Endothelial cell of umbilical vein (primary cell): ENCODE data around the gene ZNF446. TPM values are rescaled to one million over a fixed set of nuclear protein-coding genes. Genes with fewer than 3 reads are reported as not detected.

Experiments
- BruUV-seq: library from RNA; stranded (reverse); fragments of 400-500 nt; replicated peaks from 2 replicates; lab custom pipeline; 2021; lab: Mats Ljungman, UMichigan
- CTCF ChIA-PET: fragments of 300-600, 350-600 bp; sonication (Branson Sonifier 250); formaldehyde crosslinking; loops from one replicate; lab custom pipeline; 2021; ENCODE audit warnings: antibody characterized with exemption, inconsistent platforms; lab: Charles Lee
- POLR2A ChIA-PET: fragments of 300-600, 350-600 bp; sonication (Branson Sonifier 250); formaldehyde crosslinking; loops from one replicate; lab custom pipeline; 2021; ENCODE audit warnings: antibody characterized with exemption, inconsistent platforms; lab: Charles Lee
- DNase-seq: peaks from one replicate; pipeline ENCODE4 v3.0.0-alpha.2; 2011; ENCODE audit warnings: low read depth, low spot score
- FAIRE-seq: peaks from 2 replicates; lab custom pipeline; 2011; peaks lifted over from hg19 to GRCh38; lab: Jason Lieb, UNC
- H2AFZ ChIP-seq: 2 replicates; pipeline ENCODE4 v1.6.0; 2012; ENCODE audit warnings: low read depth, low read length, control low read depth, inconsistent platforms
- H3K27ac ChIP-seq: 2 replicates; pipeline ENCODE4 v1.5.1; 2011; ENCODE audit warnings: low read depth, mild to moderate bottlenecking, control low read depth, low read length, moderate library complexity; ENCODE audit not compliant: insufficient read depth
- H3K27me3 ChIP-seq, 2 experiments: 2 replicates each; pipeline versions ENCODE4 v1.6.0 to v1.6.1; 2011; ENCODE audit warnings: low read length in 2 of 2, mixed read lengths in 1 of 2; ENCODE audit not compliant: control insufficient read depth in 2 of 2, insufficient read depth in 2 of 2
- H3K36me3 ChIP-seq, 2 experiments: 2 replicates in 1 of 2; 3 replicates in 1 of 2; pipeline ENCODE4 v1.5.1; 2011; ENCODE audit warnings: low read length in 2 of 2, mild to moderate bottlenecking in 1 of 2, moderate library complexity in 1 of 2; ENCODE audit not compliant: control insufficient read depth in 2 of 2, insufficient read depth in 2 of 2; ENCODE audit errors: extremely low read depth in 1 of 2
- H3K4me1 ChIP-seq: 3 replicates; pipeline ENCODE4 v1.5.1; 2011; ENCODE audit warnings: mild to moderate bottlenecking, low read length; ENCODE audit not compliant: control insufficient read depth, insufficient read depth; ENCODE audit errors: extremely low read depth
- H3K4me2 ChIP-seq: 2 replicates; pipeline ENCODE4 v1.6.1; 2011; ENCODE audit warnings: low read length, control low read depth, mixed read lengths; ENCODE audit not compliant: insufficient read depth
- H3K4me3 ChIP-seq, 3 experiments: fragments of 200-600 bp in 1 of 3; sonication (generic), shearing (Covaris generic) in 1 of 3; replicated peaks in 1 of 3; 2 replicates each; pipeline ENCODE4 v1.5.1; 2011 to 2016; ENCODE audit warnings: control low read depth in 3 of 3, low read length in 3 of 3, mild to moderate bottlenecking in 2 of 3, inconsistent platforms in 1 of 3, low read depth in 1 of 3, moderate library complexity in 1 of 3; ENCODE audit not compliant: insufficient read depth in 1 of 3
- H3K79me2 ChIP-seq: 2 replicates; pipeline ENCODE4 v1.6.0; 2012; ENCODE audit warnings: low read length, inconsistent platforms; ENCODE audit not compliant: control insufficient read depth, insufficient read depth
- H3K9ac ChIP-seq: replicated peaks from 2 replicates; pipeline ENCODE3; 2011; ENCODE audit warnings: low read length, control low read depth; ENCODE audit not compliant: insufficient read depth; ENCODE audit errors: extremely low read depth
- H3K9me1 ChIP-seq: replicated peaks from 3 replicates; pipeline ENCODE4 v1.6.0; 2011; ENCODE audit warnings: mild to moderate bottlenecking, low read length; ENCODE audit not compliant: control insufficient read depth, insufficient read depth; ENCODE audit errors: extremely low read depth
- H3K9me3 ChIP-seq: replicated peaks from 2 replicates; pipeline ENCODE4 v1.5.1; 2012; ENCODE audit warnings: low read length, inconsistent platforms; ENCODE audit not compliant: control insufficient read depth, insufficient read depth
- H4K20me1 ChIP-seq: replicated peaks from 2 replicates; pipeline ENCODE3; 2011; ENCODE audit warnings: mild to moderate bottlenecking, low read length; ENCODE audit not compliant: control insufficient read depth, insufficient read depth; ENCODE audit errors: extremely low read depth
- CTCF ChIP-seq, 2 donors: IDR thresholded peaks; 1 replicate in 1 of 2; 2 replicates in 1 of 2; pipeline ENCODE4 v1.5.1; 2011; ENCODE audit warnings: low read length in 2 of 2, mild to moderate bottlenecking in 2 of 2, moderate library complexity in 2 of 2, control low read depth in 1 of 2, inconsistent platforms in 1 of 2, low read depth in 1 of 2; ENCODE audit not compliant: insufficient read depth in 1 of 2; ENCODE audit errors: extremely low read depth in 1 of 2
- EZH2 ChIP-seq: IDR thresholded peaks from 2 replicates; pipeline ENCODE4 v1.6.1; 2012; ENCODE audit warnings: borderline replicate concordance, low read depth, mild to moderate bottlenecking, moderate library complexity, low read length, inconsistent platforms; ENCODE audit not compliant: severe bottlenecking
- FOS ChIP-seq: IDR thresholded peaks from 2 replicates; pipeline ENCODE4 v1.6.1; 2011; ENCODE audit warnings: mild to moderate bottlenecking, low read length, moderate library complexity, borderline replicate concordance; ENCODE audit not compliant: insufficient read depth
- GATA2 ChIP-seq: IDR thresholded peaks from 2 replicates; pipeline ENCODE4 v1.7.0; 2011; ENCODE audit warnings: low read depth, mild to moderate bottlenecking, moderate library complexity, mixed read lengths, low read length; ENCODE audit not compliant: insufficient read length, insufficient read depth
- JUN ChIP-seq: IDR thresholded peaks from 2 replicates; pipeline ENCODE4 v1.6.1; 2011; ENCODE audit warnings: borderline replicate concordance, low read depth; ENCODE audit not compliant: insufficient read length, insufficient read depth
- MAX ChIP-seq: IDR thresholded peaks from 2 replicates; pipeline ENCODE4 v1.6.1; 2011; ENCODE audit not compliant: insufficient read depth, insufficient read length
- MYC ChIP-seq: IDR thresholded peaks from one replicate; pipeline ENCODE4 v1.6.1; 2011; ENCODE audit warnings: mild to moderate bottlenecking, low read depth, low read length
- POLR2A ChIP-seq: IDR thresholded peaks from 2 replicates; pipeline ENCODE4 v1.6.1; 2012; ENCODE audit warnings: low read depth, mild to moderate bottlenecking, control low read depth, low read length
- POLR2AphosphoS5 ChIP-seq: IDR thresholded peaks from 2 replicates; pipeline ENCODE4 v1.6.1; 2012; ENCODE audit warnings: low read depth, mild to moderate bottlenecking, control low read depth, low read length, moderate library complexity; ENCODE audit not compliant: insufficient read depth
- dilution Hi-C: fragments of 300-500 bp; cut with MboI; formaldehyde crosslinking; loops from one replicate; pipeline ENCODE4 v1.15.0; 2019; ENCODE audit warnings: low sequenced_read_pairs; ENCODE audit not compliant: extremely low pct_ligation_motif_present
- intact Hi-C: fragments of 100-400 bp; cut with micrococcal nuclease; formaldehyde crosslinking; loops from one replicate; pipeline ENCODE4 v1.10.0; 2022
- polyA plus RNA-seq, 4 experiments: library from polyadenylated mRNA; depleted of rRNA in 3 of 4; stranded (reverse) in 3 of 4; unstranded in 1 of 4; fragments of >200 nt; gene quantifications; 2 replicates each; pipeline versions ENCODE4 v1.2.1 to v1.2.3, GENCODE V29; 2011 to 2012; ENCODE audit warnings: missing spikeins in 1 of 4
- total RNA-seq: library from RNA; stranded (reverse); gene quantifications from 2 replicates; pipeline ENCODE4 v1.2.3, GENCODE V29; 2021

The ZNF446 gene
- total and polyA plus RNA-seq, 2 donors (not counting 3 experiments of a cell fraction or from before 2014, with no cell fraction given) = 7.0 to 8.3 TPM

DNA sequence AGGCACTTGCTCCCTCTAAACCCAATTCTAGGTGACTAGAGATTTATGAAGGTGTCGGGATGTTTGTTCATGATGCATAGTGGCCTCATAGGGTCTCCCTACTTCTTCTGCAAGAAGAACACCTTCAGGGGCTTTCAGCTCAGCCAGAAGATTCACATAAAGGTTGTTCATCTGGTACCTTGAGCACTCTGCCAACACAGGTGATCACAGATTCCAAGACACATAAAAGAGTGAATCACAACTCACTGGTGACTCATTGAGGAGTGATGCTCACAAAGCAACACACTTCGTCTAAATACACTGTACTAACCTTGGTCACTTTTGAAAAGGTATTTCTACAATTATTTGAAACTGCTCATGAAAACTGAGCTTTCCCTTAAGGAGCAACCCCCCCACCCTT, 16.1 kb upstream of the ZNF446 start:
- H3K36me3 ChIP-seq = peaks cover 0 to 5% of the 10 kb centered on the region in 2 experiments
- dilution Hi-C loops (no loop called here), intact Hi-C loops (no loop called here)
- BruUV-seq = no TSS peak
- no peaks in the 10 kb centered on the region for H3K9me3 ChIP-seq
- no peaks in the 10 kb centered on the region for H3K4me1 ChIP-seq
- H3K9me1 ChIP-seq = no peaks in the 10 kb centered on the region
- H3K27ac ChIP-seq = no peak overlapping the region
- no peaks in the 10 kb centered on the region for H3K79me2 ChIP-seq
- no peak overlapping the region for H3K4me3 ChIP-seq
- POLR2A ChIA-PET = no interaction called here
- H4K20me1 ChIP-seq = no peaks in the 10 kb centered on the region
- DNase-seq = no peak
- no peaks in the 10 kb centered on the region for H3K27me3 ChIP-seq
- no peak for FAIRE-seq
- CTCF ChIA-PET = no interaction called here
- no peak overlapping the region for H3K9ac ChIP-seq
- H2AFZ ChIP-seq = no peak overlapping the region
- TF ChIP-seq EZH2 = no peak
- no peak for TF ChIP-seq POLR2AphosphoS5
- TF ChIP-seq MYC = no peak
- TF ChIP-seq GATA2 = no peak
- no peak for TF ChIP-seq FOS
- no peak for TF ChIP-seq JUN
- TF ChIP-seq MAX = no peak
- TF ChIP-seq POLR2A = no peak
- TF ChIP-seq CTCF (IDR thresholded peaks at IDR 0.05; ENCODE audit: extremely low read depth in 1 of 2, insufficient read depth in 1 of 2, low read depth in 1 of 2, low read length in 2 of 2) = no peak
- H3K4me2 ChIP-seq = no peak overlapping the region
